Left forelimb (tissue), 1 donor: ENCODE measurements around the gene ADTRP.
"Not testable (repeated sequence)": the region's sequence is repeated elsewhere in the genome, so short reads cannot be mapped to it uniquely, and the experiment has no call there.

ENCODE experiments used
- DNase-seq: peaks from one replicate; pipeline ENCODE4 v3.0.0-alpha.2; 2018; ENCODE audit warnings: low spot score

Gene ADTRP

GRCh38 chr6:11692451-11693376 lies 85.9 kb downstream of the ADTRP start:
- no peak for DNase-seq

- no peak for DNase-seq
Measured at GRCh38 chr6:11689847-11690246, 88.8 kb downstream of the ADTRP start.

GRCh38 chr6:11689400-11689799 lies 89.2 kb downstream of the ADTRP start:
- DNase-seq, result not testable (repeated sequence)

GRCh38 chr6:11688425-11688709 lies 90.2 kb downstream of the ADTRP start:
- no peak for DNase-seq

- DNase-seq, result no peak
Measured at GRCh38 chr6:11685481-11686093, 93.0 kb downstream of the ADTRP start.

GRCh38 chr6:11684901-11685480 lies 93.6 kb downstream of the ADTRP start:
- no peak for DNase-seq

- DNase-seq, result no peak
Measured at GRCh38 chr6:11683871-11684270, 94.7 kb downstream of the ADTRP start.

GRCh38 chr6:11682561-11682975 lies 96.0 kb downstream of the ADTRP start:
- DNase-seq, result no peak

GRCh38 chr6:11681770-11682169 lies 96.8 kb downstream of the ADTRP start:
- no peak for DNase-seq

GRCh38 chr6:11681357-11681756 lies 97.2 kb downstream of the ADTRP start:
- no peak for DNase-seq

GRCh38 chr6:11680479-11680878 lies 98.1 kb downstream of the ADTRP start:
- not testable (repeated sequence) for DNase-seq

GRCh38 chr6:11679099-11679498 lies 99.5 kb downstream of the ADTRP start:
- no peak for DNase-seq

- no peak for DNase-seq
Measured at GRCh38 chr6:11675601-11676000, 103.0 kb downstream of the ADTRP start.

- no peak for DNase-seq
Measured at GRCh38 chr6:11672669-11673068, 105.9 kb downstream of the ADTRP start.

GRCh38 chr6:11672256-11672655 lies 106.3 kb downstream of the ADTRP start:
- no peak for DNase-seq

- no peak for DNase-seq
Measured at GRCh38 chr6:11669696-11670095, 108.9 kb downstream of the ADTRP start.

GRCh38 chr6:11668455-11668854 lies 110.1 kb downstream of the ADTRP start:
- no peak for DNase-seq

- DNase-seq, result no peak
Measured at GRCh38 chr6:11667876-11668275, 110.7 kb downstream of the ADTRP start.

GRCh38 chr6:11665604-11666326 lies 112.8 kb downstream of the ADTRP start:
- DNase-seq, result no peak
